DMS53 treated with DMSO at 0.1 percent for 48 hours (cell line): Measurements from ENCODE around the gene CUL3.
"Not testable (repeated sequence)": the region's sequence is repeated elsewhere in the genome, so short reads cannot be mapped to it uniquely, and the experiment has no call there.

Experiments
- DNase-seq: peaks from one replicate; lab custom pipeline; 2025; ENCODE audit not compliant: unreplicated experiment; lab: John Stamatoyannopoulos, UW

Gene CUL3

GRCh38 chr2:224545884-224546644 lies 39.1 kb downstream of the CUL3 start:
- DNase-seq, result no peak

- DNase-seq, result no peak
These were observed 41.2 kb downstream of the CUL3 start for GRCh38 chr2:224543939-224544338.

- DNase-seq, result no peak
These were observed 46.5 kb downstream of the CUL3 start for GRCh38 chr2:224538561-224539138.

- DNase-seq, result no peak
These were observed 52.2 kb downstream of the CUL3 start for GRCh38 chr2:224532931-224533330.

- DNase-seq, result no peak
These were observed 52.7 kb downstream of the CUL3 start for GRCh38 chr2:224532441-224532840.

GRCh38 chr2:224528171-224528570 lies 57.0 kb downstream of the CUL3 start:
- DNase-seq, result no peak

GRCh38 chr2:224525774-224526173 lies 59.4 kb downstream of the CUL3 start:
- DNase-seq, result no peak

- DNase-seq, result no peak
These were observed 60.5 kb downstream of the CUL3 start for GRCh38 chr2:224524657-224525056.

GRCh38 chr2:224523626-224524577 lies 61.3 kb downstream of the CUL3 start:
- no peak for DNase-seq

- not testable (repeated sequence) for DNase-seq
These were observed 62.7 kb downstream of the CUL3 start for GRCh38 chr2:224522483-224522882.

GRCh38 chr2:224520064-224520463 lies 65.1 kb downstream of the CUL3 start:
- no peak for DNase-seq

GRCh38 chr2:224518806-224519580 lies 66.2 kb downstream of the CUL3 start:
- no peak for DNase-seq

- no peak for DNase-seq
These were observed 67.2 kb downstream of the CUL3 start for GRCh38 chr2:224517963-224518362.

GRCh38 chr2:224516393-224516792 lies 68.8 kb downstream of the CUL3 start:
- DNase-seq, result not testable (repeated sequence)

GRCh38 chr2:224513991-224514390 lies 71.2 kb downstream of the CUL3 start:
- DNase-seq, result no peak

GRCh38 chr2:224507789-224508188 lies 77.4 kb downstream of the CUL3 start:
- no peak for DNase-seq

GRCh38 chr2:224506494-224506893 lies 78.7 kb downstream of the CUL3 start:
- no peak for DNase-seq

- DNase-seq, result no peak
These were observed 86.2 kb downstream of the CUL3 start for GRCh38 chr2:224498991-224499390.

- no peak for DNase-seq
These were observed 92.6 kb downstream of the CUL3 start for GRCh38 chr2:224492531-224492930.

GRCh38 chr2:224487940-224488339 lies 97.2 kb downstream of the CUL3 start:
- not testable (repeated sequence) for DNase-seq
